Mesendoderm (in vitro differentiated cells): ENCODE results near the gene GNL3L.

Experiments used
- DNase-seq: peaks from one replicate; pipeline ENCODE4 v3.0.0; 2013
- H2AK5ac ChIP-seq: 2 replicates; pipeline ENCODE4 v1.6.1; 2013; ENCODE audit warnings: low read length, inconsistent platforms
- H2BK120ac ChIP-seq: 2 replicates; pipeline ENCODE4 v1.6.1; 2013; ENCODE audit warnings: low read depth, mild to moderate bottlenecking, low read length, moderate library complexity, mixed read lengths
- H2BK15ac ChIP-seq: replicated peaks from 2 replicates; pipeline ENCODE4 v1.6.1; 2013; ENCODE audit warnings: low read depth, mild to moderate bottlenecking, moderate library complexity
- H2BK5ac ChIP-seq: 2 replicates; pipeline ENCODE4 v1.6.1; 2013; ENCODE audit warnings: low read length, inconsistent platforms
- H3K18ac ChIP-seq: 2 replicates; pipeline ENCODE4 v1.6.1; 2013; ENCODE audit warnings: mild to moderate bottlenecking, low read length, mixed read lengths
- H3K23ac ChIP-seq: one replicate; pipeline ENCODE4 v1.6.1; 2013; ENCODE audit warnings: low read length
- H3K27ac ChIP-seq: 2 replicates; pipeline ENCODE4 v1.5.1; 2013; ENCODE audit warnings: low read depth, mild to moderate bottlenecking, inconsistent platforms, low read length, moderate library complexity
- H3K27me3 ChIP-seq: 2 replicates; pipeline ENCODE4 v1.6.1; 2013; ENCODE audit warnings: low read length, control low read depth, mild to moderate bottlenecking, inconsistent platforms; ENCODE audit not compliant: insufficient read depth, poor library complexity
- H3K36me3 ChIP-seq: 2 replicates; pipeline ENCODE4 v1.6.1; 2013; ENCODE audit warnings: low read length, inconsistent platforms; ENCODE audit not compliant: control insufficient read depth, insufficient read depth
- H3K4ac ChIP-seq: one replicate; pipeline ENCODE4 v1.6.1; 2013; ENCODE audit warnings: low read depth, mild to moderate bottlenecking, low read length, moderate library complexity
- H3K4me1 ChIP-seq: 2 replicates; pipeline ENCODE4 v1.6.1; 2013; ENCODE audit warnings: low read depth, low read length, inconsistent platforms; ENCODE audit not compliant: control insufficient read depth
- H3K4me2 ChIP-seq: 2 replicates; pipeline ENCODE4 v1.6.1; 2013; ENCODE audit warnings: low read length
- H3K4me3 ChIP-seq: 2 replicates; pipeline ENCODE4 v1.5.1; 2013; ENCODE audit warnings: mild to moderate bottlenecking, low read length
- H3K56ac ChIP-seq: one replicate; pipeline ENCODE4 v1.6.1; 2013; ENCODE audit warnings: low read length
- H3K79me1 ChIP-seq: 2 replicates; pipeline ENCODE4 v1.6.1; 2013; ENCODE audit warnings: low read length, inconsistent platforms
- H3K79me2 ChIP-seq: 2 replicates; pipeline ENCODE4 v1.6.1; 2013; ENCODE audit warnings: mild to moderate bottlenecking, low read length; ENCODE audit not compliant: control insufficient read depth, insufficient read depth
- H3K9ac ChIP-seq: 2 replicates; pipeline ENCODE4 v1.6.1; 2013; ENCODE audit warnings: low read length, inconsistent platforms
- H4K5ac ChIP-seq: one replicate; pipeline ENCODE4 v1.6.1; 2013; ENCODE audit warnings: low read length
- H4K8ac ChIP-seq: one replicate; pipeline ENCODE4 v1.6.1; 2013; ENCODE audit warnings: low read depth, mild to moderate bottlenecking, control low read depth, low read length, moderate library complexity
- WGBS: extraction: QIAGEN DNeasy Blood & Tissue Kit; methylation state at CpG from one replicate; pipeline ENCODE4 v1.1.7; 2013; ENCODE audit warnings: low lambda C conversion rate, missing lambda C conversion rate; ENCODE audit not compliant: insufficient coverage; ENCODE audit errors: extremely low coverage; 5-methylcytosine and 5-hydroxymethylcytosine counted together

Gene GNL3L

GRCh38 chrX:54492340-54492739, 37.7 kb upstream of the GNL3L start:
- no CpG with 5 or more reads among the region's 6 CpGs for WGBS
- Histone ChIP-seq H4K5ac (no peak overlapping the region), H2BK5ac (no peak overlapping the region), H2AK5ac (no peak overlapping the region), H2BK120ac (no peak overlapping the region), H3K4me2 (no peak overlapping the region), H3K79me1 (no peaks in the 10 kb centered on the region), H3K18ac (peak overlapping the region; percentile 10), H3K79me2 (peaks cover 5% of the 10 kb centered on the region), H3K27me3 (no peaks in the 10 kb centered on the region), H3K4me1 (no peaks in the 10 kb centered on the region), H3K36me3 (no peaks in the 10 kb centered on the region), H3K56ac (peak overlapping the region; percentile 25), H3K4me3 (no peak overlapping the region), H3K4ac (no peak overlapping the region), H4K8ac (no peak overlapping the region), H3K9ac (no peak overlapping the region), H3K27ac (no peak overlapping the region), H3K23ac (no peak overlapping the region), H2BK15ac (no peak overlapping the region)
- DNase-seq, result no peak

GRCh38 chrX:54494166-54494988, 35.6 kb upstream of the GNL3L start:
- H3K4me2 ChIP-seq, result peak overlapping the region; percentile 83
- H4K5ac ChIP-seq, result no peak overlapping the region
- no peak overlapping the region for H2BK15ac ChIP-seq
- peaks cover 5% of the 10 kb centered on the region for H3K79me2 ChIP-seq
- no peak overlapping the region for H2BK5ac ChIP-seq
- no peak overlapping the region for H3K27ac ChIP-seq
- no peaks in the 10 kb centered on the region for H3K36me3 ChIP-seq
- H3K18ac ChIP-seq, result peak overlapping the region; percentile 97
- no CpG with 5 or more reads among the region's 10 CpGs for WGBS
- H3K79me1 ChIP-seq, result no peaks in the 10 kb centered on the region
- no peak overlapping the region for H2BK120ac ChIP-seq
- H3K4me3 ChIP-seq, result peak overlapping the region; percentile 64
- no peak overlapping the region for H4K8ac ChIP-seq
- no peak overlapping the region for H3K23ac ChIP-seq
- H3K4me1 ChIP-seq, result no peaks in the 10 kb centered on the region
- H2AK5ac ChIP-seq, result no peak overlapping the region
- no peaks in the 10 kb centered on the region for H3K27me3 ChIP-seq
- H3K56ac ChIP-seq, result peak overlapping the region; percentile 79
- peak overlapping the region; percentile 80 for H3K9ac ChIP-seq
- H3K4ac ChIP-seq, result no peak overlapping the region
- DNase-seq, result no peak

GRCh38 chrX:54494989-54495813, 34.8 kb upstream of the GNL3L start:
- H3K4me2 ChIP-seq, result peak overlapping the region; percentile 83
- H4K5ac ChIP-seq, result no peak overlapping the region
- H3K4ac ChIP-seq, result peak overlapping the region; percentile 81
- WGBS, result no CpG with 5 or more reads among the region's 86 CpGs
- no peak overlapping the region for H3K23ac ChIP-seq
- no peaks in the 10 kb centered on the region for H3K36me3 ChIP-seq
- no peak overlapping the region for H2BK5ac ChIP-seq
- peak overlapping the region; percentile 97 for H3K18ac ChIP-seq
- peak overlapping the region; percentile 79 for H3K56ac ChIP-seq
- no peak overlapping the region for H2AK5ac ChIP-seq
- peak overlapping the region; percentile 80 for H3K9ac ChIP-seq
- H3K79me2 ChIP-seq, result peaks cover 5% of the 10 kb centered on the region
- peak overlapping the region; percentile 66 for H3K27ac ChIP-seq
- peak overlapping the region; percentile 39 for H4K8ac ChIP-seq
- no peaks in the 10 kb centered on the region for H3K27me3 ChIP-seq
- no peak for DNase-seq
- no peak overlapping the region for H2BK120ac ChIP-seq
- no peaks in the 10 kb centered on the region for H3K79me1 ChIP-seq
- no peak overlapping the region for H2BK15ac ChIP-seq
- H3K4me1 ChIP-seq, result no peaks in the 10 kb centered on the region
- H3K4me3 ChIP-seq, result peak overlapping the region; percentile 64

GRCh38 chrX:54495814-54496516, 34.1 kb upstream of the GNL3L start, which contains the start of gene FGD1:
Gene FGD1, minus strand, starts transcription at chrX:54496234. Its CDS starts 802 bp downstream, at chrX:54495432.
- no peak within 1 kb of the TSS for H4K5ac ChIP-seq
- no peak within 1 kb of the TSS for H2AK5ac ChIP-seq
- H3K27me3 ChIP-seq, result no peaks in the 10 kb centered on the region
- no peak within 1 kb of the TSS for H2BK15ac ChIP-seq
- WGBS, result no CpG with 5 or more reads among the region's 51 CpGs
- H3K4me2 ChIP-seq, result peak within 1 kb of the TSS; percentile 83
- H2BK5ac ChIP-seq, result no peak within 1 kb of the TSS
- H3K27ac ChIP-seq, result peak within 1 kb of the TSS; percentile 66
- H2BK120ac ChIP-seq, result no peak within 1 kb of the TSS
- no peaks in the 10 kb centered on the region for H3K79me1 ChIP-seq
- H3K4me1 ChIP-seq, result no peaks in the 10 kb centered on the region
- H3K18ac ChIP-seq, result peak within 1 kb of the TSS; percentile 97
- H3K56ac ChIP-seq, result peak within 1 kb of the TSS; percentile 79
- peak; percentile 62 for DNase-seq
- no peak within 1 kb of the TSS for H3K23ac ChIP-seq
- H3K4me3 ChIP-seq, result peak within 1 kb of the TSS; percentile 64
- no peaks in the 10 kb centered on the region for H3K36me3 ChIP-seq
- peak within 1 kb of the TSS; percentile 80 for H3K9ac ChIP-seq
- H3K79me2 ChIP-seq, result peaks cover 3% of the 10 kb centered on the region
- H3K4ac ChIP-seq, result peak within 1 kb of the TSS; percentile 81
- peak within 1 kb of the TSS; percentile 39 for H4K8ac ChIP-seq

- Histone ChIP-seq H3K4ac (no peak overlapping the region), H3K27me3 (no peaks in the 10 kb centered on the region), H3K36me3 (no peaks in the 10 kb centered on the region), H2BK120ac (no peak overlapping the region), H3K79me1 (no peaks in the 10 kb centered on the region), H2BK5ac (no peak overlapping the region), H3K18ac (no peak overlapping the region), H3K4me2 (no peak overlapping the region), H3K23ac (no peak overlapping the region), H4K8ac (no peak overlapping the region), H2AK5ac (no peak overlapping the region), H3K4me1 (no peaks in the 10 kb centered on the region), H3K79me2 (peaks cover 3% of the 10 kb centered on the region), H2BK15ac (no peak overlapping the region), H4K5ac (no peak overlapping the region), H3K56ac (peak overlapping the region; percentile 37), H3K27ac (no peak overlapping the region), H3K4me3 (no peak overlapping the region), H3K9ac (peak overlapping the region; percentile 59)
- DNase-seq, result no peak
- WGBS, result no CpG with 5 or more reads among the region's 5 CpGs
These were observed 33.5 kb upstream of the GNL3L start for GRCh38 chrX:54496517-54496852.
